LHCN-M2 (cell line): ENCODE measurements around the gene ERBB4. TPM values are rescaled to one million over a fixed set of nuclear protein-coding genes. Genes with fewer than 3 reads are reported as not detected.

Experiments used
- DNase-seq: peaks from one replicate; pipeline ENCODE4 v3.0.0-alpha.2; 2012; ENCODE audit warnings: low read depth
- total RNA-seq: library from RNA; depleted of rRNA; stranded (reverse); fragments of >200 nt; gene quantifications from 2 replicates; pipeline ENCODE4 v1.2.3, GENCODE V29; 2014

The ERBB4 gene
- total RNA-seq, 1 experiment from 2014 or later = not detected

GRCh38 chr2:212364112-212364985 is 174.3 kb downstream of the ERBB4 start:
- no peak for DNase-seq

GRCh38 chr2:212361174-212361756 is 177.3 kb downstream of the ERBB4 start:
- no peak for DNase-seq

DNA sequence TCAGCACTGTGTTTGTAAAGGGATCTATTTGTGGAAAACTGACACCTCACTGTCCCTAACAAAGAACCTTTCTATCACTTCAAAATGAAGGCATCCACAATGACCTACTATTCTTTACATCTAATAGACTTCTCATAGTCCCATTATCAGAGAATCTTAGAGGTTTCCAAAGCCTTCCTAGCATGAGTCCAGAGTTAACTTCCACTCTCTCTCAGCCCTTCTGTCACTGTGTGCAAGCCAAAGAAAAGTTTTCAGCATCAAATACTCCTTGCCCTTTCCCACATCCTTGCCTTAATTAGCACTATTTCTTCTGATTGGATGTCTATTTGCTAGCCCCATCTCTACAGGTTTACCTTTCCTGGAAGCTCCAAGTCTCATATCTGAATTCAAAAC is 178.5 kb downstream of the ERBB4 start:
- no peak for DNase-seq

GRCh38 chr2:212359425-212360067 is 179.1 kb downstream of the ERBB4 start:
- no peak for DNase-seq

DNA sequence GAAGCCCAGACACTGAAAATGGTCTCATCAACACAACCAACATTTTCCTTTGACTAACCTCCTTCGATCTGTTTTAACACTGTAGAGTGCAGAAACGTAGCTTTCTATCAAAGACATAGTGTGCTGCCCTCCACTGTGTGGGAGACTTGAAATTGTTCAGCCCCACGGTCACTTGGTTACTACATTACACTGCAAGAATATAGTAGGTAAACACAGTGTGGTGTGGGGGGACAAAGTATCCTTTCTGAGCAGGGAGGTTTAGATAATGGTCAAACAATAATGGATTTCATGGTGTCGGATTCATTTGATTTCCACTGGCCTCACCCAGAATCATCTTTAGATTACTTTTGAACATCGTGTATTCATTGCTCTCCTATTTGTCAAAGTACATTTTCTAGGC is 181.0 kb downstream of the ERBB4 start:
- DNase-seq = no peak

- no peak for DNase-seq
Observed at GRCh38 chr2:212354382-212354781, 184.2 kb downstream of the ERBB4 start.

GRCh38 chr2:212348501-212348900 is 190.1 kb downstream of the ERBB4 start:
- DNase-seq = no peak

GRCh38 chr2:212346865-212347264 is 191.7 kb downstream of the ERBB4 start:
- no peak for DNase-seq

GRCh38 chr2:212345966-212346365 is 192.6 kb downstream of the ERBB4 start:
- no peak for DNase-seq

GRCh38 chr2:212344131-212344530 is 194.5 kb downstream of the ERBB4 start:
- DNase-seq = no peak

GRCh38 chr2:212343167-212343566 is 195.4 kb downstream of the ERBB4 start:
- no peak for DNase-seq

GRCh38 chr2:212337486-212338343 is 200.9 kb downstream of the ERBB4 start:
- no peak for DNase-seq

- DNase-seq = no peak
Observed at GRCh38 chr2:212337036-212337435, 201.6 kb downstream of the ERBB4 start.

DNA sequence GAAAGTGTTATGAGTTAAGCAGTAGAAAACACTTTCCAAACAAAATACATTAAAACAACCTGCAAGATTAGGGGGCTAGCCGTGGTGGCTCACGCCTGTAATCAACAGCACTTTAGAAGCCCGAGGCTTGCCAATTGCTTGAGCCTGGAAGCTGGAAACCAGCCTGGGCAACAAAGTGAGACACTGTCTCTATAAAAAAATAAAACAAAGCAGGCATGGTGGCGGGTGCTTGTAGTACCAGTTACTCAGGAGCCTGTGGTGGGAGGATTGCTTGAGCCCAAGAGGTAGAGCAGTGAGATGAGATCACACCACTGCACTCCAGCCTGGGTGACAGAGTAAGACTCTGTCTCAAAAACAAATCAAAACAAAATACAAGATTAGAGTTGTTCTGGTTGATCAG is 208.3 kb downstream of the ERBB4 start:
- DNase-seq = no peak

- no peak for DNase-seq
Observed at GRCh38 chr2:212328712-212329496, 209.7 kb downstream of the ERBB4 start.

DNA sequence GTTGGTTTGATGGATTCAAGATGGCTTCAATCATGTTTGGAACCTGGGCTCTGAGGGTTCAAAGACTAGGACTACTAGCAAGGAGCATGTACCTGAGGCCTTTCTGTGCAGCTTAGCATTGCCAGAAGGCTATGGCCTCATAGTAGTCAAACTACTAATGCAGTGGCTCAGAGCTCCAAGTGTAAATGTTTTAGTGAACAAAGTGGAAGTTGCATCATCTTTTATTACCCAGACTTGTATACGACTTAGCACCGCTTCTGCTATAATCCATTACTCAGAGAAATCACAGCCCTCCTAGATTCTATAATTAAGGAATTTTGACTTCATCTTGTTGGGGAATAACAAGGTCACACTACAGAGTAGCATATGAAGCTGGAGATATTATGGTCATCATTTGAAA is 210.5 kb downstream of the ERBB4 start:
- DNase-seq = no peak

GRCh38 chr2:212327171-212327809 is 211.3 kb downstream of the ERBB4 start:
- no peak for DNase-seq

DNA sequence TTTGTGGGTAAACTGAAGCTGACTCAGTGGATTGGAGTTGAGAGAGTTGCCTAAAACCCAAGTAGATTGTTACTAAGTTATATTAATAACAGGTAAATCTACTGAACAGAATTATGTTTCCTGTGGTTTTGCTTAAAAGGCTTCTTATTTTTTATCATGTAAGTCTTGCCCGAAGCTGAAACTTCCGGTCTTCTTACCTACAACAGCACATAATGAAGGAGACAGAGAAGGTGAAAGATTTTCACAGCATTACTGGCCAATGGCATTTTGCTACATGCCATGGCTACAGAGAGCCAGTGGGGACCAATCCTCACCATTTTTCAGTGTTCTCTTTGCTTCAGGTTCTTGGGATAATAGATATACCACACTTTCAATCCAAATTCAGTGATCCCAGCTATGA is 220.0 kb downstream of the ERBB4 start:
- no peak for DNase-seq

DNA sequence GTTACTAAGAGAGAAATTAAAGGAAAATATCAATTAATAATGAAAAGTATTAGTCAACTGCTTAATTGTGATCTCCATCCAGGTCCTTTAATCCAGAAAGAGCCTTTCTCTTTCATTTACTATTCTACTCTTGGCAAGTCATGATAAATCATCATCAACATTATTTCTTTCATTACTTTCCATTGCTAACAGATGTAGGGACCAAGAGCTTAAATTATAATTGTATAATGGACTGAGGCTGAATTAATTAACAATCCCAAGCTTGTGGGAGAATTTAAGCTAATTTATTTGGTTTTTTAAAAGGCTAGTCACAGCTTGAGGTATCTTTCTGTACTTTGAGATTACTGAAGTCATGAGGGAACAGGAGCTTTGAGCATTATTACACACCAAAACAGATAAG is 223.9 kb downstream of the ERBB4 start:
- no peak for DNase-seq

DNA sequence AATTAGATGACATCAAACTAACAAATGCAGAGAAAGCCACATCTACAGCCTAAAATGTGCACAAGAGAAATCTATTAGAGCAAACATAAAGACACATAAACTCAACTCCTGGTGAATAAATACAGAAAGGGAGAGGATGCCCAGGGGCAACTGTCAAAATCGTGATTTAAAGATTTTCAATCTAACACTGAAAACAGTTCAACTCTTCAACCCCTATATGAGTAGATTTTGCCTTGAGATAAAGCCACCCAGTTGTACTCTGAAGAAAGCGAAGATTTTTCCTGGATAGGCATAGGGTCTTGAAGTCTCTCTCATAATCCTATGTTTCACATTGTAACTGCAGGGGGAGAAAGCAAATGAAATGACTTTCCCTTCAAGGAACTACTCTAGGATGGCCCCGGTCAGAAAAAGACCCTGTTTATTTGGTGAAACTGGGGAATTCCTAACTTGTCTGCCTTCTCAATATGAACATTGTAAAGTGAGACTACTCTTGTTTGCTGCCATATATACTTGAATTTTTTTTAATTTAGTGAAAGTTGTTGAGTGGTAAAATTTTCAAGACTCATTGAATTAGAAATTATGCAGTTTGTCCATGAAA is 226.7 kb downstream of the ERBB4 start:
- DNase-seq = no peak
